SK-N-MC (cell line): Measurements from ENCODE around the gene PLA2G2D.

Source experiments
- EZH2 ChIP-seq: fragments of 200-600 bp; sonication (generic); IDR thresholded peaks from one replicate; pipeline ENCODE4 v1.6.1; 2017; ENCODE audit warnings: antibody characterized with exemption
- FOXP2 ChIP-seq: optimal IDR thresholded peaks from 2 replicates; pipeline ENCODE3; 2011; ENCODE audit warnings: mild to moderate bottlenecking, moderate library complexity; ENCODE audit not compliant: insufficient read depth; ENCODE audit errors: extremely low read length, control extremely low read depth
- POLR2AphosphoS5 ChIP-seq: IDR thresholded peaks from 2 replicates; pipeline ENCODE4 v1.6.1; 2012; ENCODE audit warnings: mild to moderate bottlenecking, low read depth, low read length, borderline replicate concordance

GRCh38 chr1:20138346-20138745, 19.0 kb upstream of the PLA2G2D start:
- TF ChIP-seq POLR2AphosphoS5 (no peak), EZH2 (no peak), FOXP2 (no peak)
